ENCODE measurements around the gene PDE2A. TPM values are rescaled to one million over a fixed set of nuclear protein-coding genes. Genes with fewer than 3 reads are reported as not detected.

Gene PDE2A
- total and polyA plus RNA-seq, 2 of the 4 experiments (the other 2 are of a cell fraction): 0.02 TPM; not detected in 1

DNA sequence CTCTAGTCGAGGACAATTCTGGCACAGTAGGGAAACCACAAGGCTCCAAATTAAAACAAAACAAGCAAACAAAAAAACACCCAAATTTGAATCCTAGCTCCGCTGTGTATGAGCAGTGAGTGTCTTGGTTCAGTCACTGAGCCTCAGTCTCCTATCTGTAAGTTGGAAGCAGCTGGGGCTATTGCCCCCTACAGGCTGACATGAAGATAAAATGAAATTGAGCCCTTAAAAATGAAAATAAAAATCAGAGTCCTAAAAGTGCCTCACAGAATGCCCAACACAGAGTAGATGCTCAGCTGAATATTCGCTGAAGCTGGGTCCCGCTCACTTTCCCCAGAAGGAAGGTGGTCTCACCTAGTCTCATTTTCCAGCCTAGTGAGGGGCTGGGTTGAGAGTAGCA, 65.2 kb downstream of the PDE2A start:
- Histone ChIP-seq H3K9ac (ENCODE audit: low read depth, low read length) (no peak overlapping the region), H2AK5ac (ENCODE audit: low read depth, low read length) (no peak overlapping the region), H2BK15ac (ENCODE audit: low read depth, low read length) (no peak overlapping the region), H2AFZ (replicated peaks; ENCODE audit: low read length, poor library complexity) (no peak overlapping the region), H3K27me3 (ENCODE audit: control insufficient read depth, insufficient read depth, low read length) (peaks cover 89% of the 10 kb centered on the region), H3K4ac (ENCODE audit: low read depth, low read length) (no peak overlapping the region), H4K5ac (ENCODE audit: low read depth, low read length) (no peak overlapping the region), H4K20me1 (ENCODE audit: insufficient read depth, low read length) (no peaks in the 10 kb centered on the region), H3K56ac (ENCODE audit: extremely low read depth, insufficient read depth, low read length) (no peak overlapping the region), H3K9me1 (ENCODE audit: insufficient read depth, low read length) (no peaks in the 10 kb centered on the region), H3K79me1 (ENCODE audit: low read depth in 1 of 2, low read length in 2 of 2) (no peaks in the 10 kb centered on the region), H2BK120ac (ENCODE audit: low read depth, low read length) (no peak overlapping the region), H3K4me2 (ENCODE audit: low read depth, low read length) (no peak overlapping the region), H3K23ac (ENCODE audit: low read depth, low read length) (no peak overlapping the region), H4K8ac (ENCODE audit: low read depth in 2 of 2, low read length in 2 of 2) (no peak overlapping the region), H4K91ac (ENCODE audit: insufficient read depth, low read depth, low read length) (no peak overlapping the region), H2AK9ac (replicated peaks; ENCODE audit: low read depth, low read length, poor library complexity) (peak overlapping the region; percentile 75), H3K4me3 (ENCODE audit: insufficient read depth, low read depth, low read length) (no peak overlapping the region), H2BK5ac (ENCODE audit: low read depth, low read length, poor library complexity, severe bottlenecking) (no peak overlapping the region), H3K4me1 (ENCODE audit: control insufficient read depth, insufficient read depth, low read length) (no peaks in the 10 kb centered on the region), H3K36me3 (ENCODE audit: control insufficient read depth, insufficient read depth, low read length) (no peaks in the 10 kb centered on the region), H3K14ac (replicated peaks; ENCODE audit: low read depth, low read length) (no peak overlapping the region), H3K27ac (ENCODE audit: insufficient read depth, low read length) (no peak overlapping the region), H3K9me3 (ENCODE audit: control insufficient read depth, insufficient read depth, low read length) (no peaks in the 10 kb centered on the region), H3K18ac (ENCODE audit: low read depth, low read length) (no peak overlapping the region), H2BK20ac (ENCODE audit: low read depth, low read length) (no peak overlapping the region)
- no CpG with 5 or more reads among the region's 4 CpGs for WGBS, 2 experiments (ENCODE audit: extremely low coverage in 2 of 2, insufficient read length in 1 of 2)
- DNase-seq (peak; percentile 30), ATAC-seq (ENCODE audit: low read depth) (peak; percentile 76)
- ChIA-PET POLR2A (ENCODE audit: unreplicated experiment) (no interaction called here), CTCF (no interaction called here)
- TF ChIP-seq BHLHE40 (IDR thresholded peaks at IDR 0.05; ENCODE audit: low read depth, low read length) (no peak), NFE2L2 (IDR thresholded peaks at IDR 0.05; ENCODE audit: low read depth, low read length) (no peak), SMC3 (IDR thresholded peaks at IDR 0.05; ENCODE audit: low read depth, low read length) (no peak), RAD21 (IDR thresholded peaks at IDR 0.05; ENCODE audit: low read length) (peak; percentile 19; the same call in 1 of the 2 replicates), CHD1 (IDR thresholded peaks at IDR 0.05; ENCODE audit: low read depth, low read length) (no peak), FOS (IDR thresholded peaks at IDR 0.05; ENCODE audit: low read depth, low read length) (no peak), MXI1 (IDR thresholded peaks at IDR 0.05; ENCODE audit: borderline replicate concordance, low read depth, low read length) (no peak), POLR2A (IDR thresholded peaks at IDR 0.05; ENCODE audit: low read depth, low read length) (no peak), RCOR1 (IDR thresholded peaks at IDR 0.05; ENCODE audit: insufficient replicate concordance, low read length) (no peak)
- TF ChIP-seq, protein P1, sequence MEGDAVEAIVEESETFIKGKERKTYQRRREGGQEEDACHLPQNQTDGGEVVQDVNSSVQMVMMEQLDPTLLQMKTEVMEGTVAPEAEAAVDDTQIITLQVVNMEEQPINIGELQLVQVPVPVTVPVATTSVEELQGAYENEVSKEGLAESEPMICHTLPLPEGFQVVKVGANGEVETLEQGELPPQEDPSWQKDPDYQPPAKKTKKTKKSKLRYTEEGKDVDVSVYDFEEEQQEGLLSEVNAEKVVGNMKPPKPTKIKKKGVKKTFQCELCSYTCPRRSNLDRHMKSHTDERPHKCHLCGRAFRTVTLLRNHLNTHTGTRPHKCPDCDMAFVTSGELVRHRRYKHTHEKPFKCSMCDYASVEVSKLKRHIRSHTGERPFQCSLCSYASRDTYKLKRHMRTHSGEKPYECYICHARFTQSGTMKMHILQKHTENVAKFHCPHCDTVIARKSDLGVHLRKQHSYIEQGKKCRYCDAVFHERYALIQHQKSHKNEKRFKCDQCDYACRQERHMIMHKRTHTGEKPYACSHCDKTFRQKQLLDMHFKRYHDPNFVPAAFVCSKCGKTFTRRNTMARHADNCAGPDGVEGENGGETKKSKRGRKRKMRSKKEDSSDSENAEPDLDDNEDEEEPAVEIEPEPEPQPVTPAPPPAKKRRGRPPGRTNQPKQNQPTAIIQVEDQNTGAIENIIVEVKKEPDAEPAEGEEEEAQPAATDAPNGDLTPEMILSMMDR (conservative IDR thresholded peaks at IDR 0.05; ENCODE audit: low read depth, low read length): peak; percentile 57
- TF ChIP-seq, protein P2, sequence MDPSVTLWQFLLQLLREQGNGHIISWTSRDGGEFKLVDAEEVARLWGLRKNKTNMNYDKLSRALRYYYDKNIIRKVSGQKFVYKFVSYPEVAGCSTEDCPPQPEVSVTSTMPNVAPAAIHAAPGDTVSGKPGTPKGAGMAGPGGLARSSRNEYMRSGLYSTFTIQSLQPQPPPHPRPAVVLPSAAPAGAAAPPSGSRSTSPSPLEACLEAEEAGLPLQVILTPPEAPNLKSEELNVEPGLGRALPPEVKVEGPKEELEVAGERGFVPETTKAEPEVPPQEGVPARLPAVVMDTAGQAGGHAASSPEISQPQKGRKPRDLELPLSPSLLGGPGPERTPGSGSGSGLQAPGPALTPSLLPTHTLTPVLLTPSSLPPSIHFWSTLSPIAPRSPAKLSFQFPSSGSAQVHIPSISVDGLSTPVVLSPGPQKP (IDR thresholded peaks at IDR 0.05; ENCODE audit: borderline replicate concordance, low read depth, low read length): no peak
- no TSS peak for BruUV-seq (replicated peaks)
- dilution Hi-C loops (cut with HindIII; ENCODE audit: low sequenced_read_pairs, unreplicated experiment) (no loop called here), intact Hi-C loops (cut with micrococcal nuclease) (no loop called here), in situ Hi-C loops (cut with MboI; ENCODE audit: low sequenced_read_pairs) (no loop called here)

All from IMR-90 (cell line).